Measurements from ENCODE around the gene DEXI. TPM values are rescaled to one million over a fixed set of nuclear protein-coding genes. Genes with fewer than 3 reads are reported as not detected.

Gene DEXI
- total and polyA plus RNA-seq, 2 of the 13 experiments (the other 11 are each of a cell fraction or from before 2014, with no cell fraction given): 51.5 to 70.4 TPM

DNA sequence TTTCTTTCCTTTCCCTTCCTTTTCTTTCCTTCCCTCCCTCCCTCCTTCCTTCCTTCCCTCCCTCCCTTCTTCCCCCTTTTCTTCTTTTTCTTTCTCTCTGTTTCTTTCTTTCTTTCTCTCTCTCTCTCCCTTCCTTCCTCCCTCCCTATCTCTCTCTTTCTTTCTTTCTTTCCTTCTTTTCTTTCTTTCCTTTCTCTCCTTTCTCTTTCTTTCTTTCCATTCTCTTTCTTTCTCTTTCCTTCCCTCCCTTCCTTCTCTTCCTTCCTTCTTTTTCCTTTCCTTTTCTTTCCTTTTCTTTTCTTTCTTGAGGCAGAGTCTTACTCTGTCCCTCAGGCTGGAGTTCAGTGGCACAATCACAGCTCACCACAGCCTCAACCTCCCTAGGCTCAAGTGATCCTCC lies 31.0 kb downstream of the DEXI start:
- Histone ChIP-seq H3K4me1 (ENCODE audit: insufficient read depth, low read length) (peaks cover 8% of the 10 kb centered on the region), H3K9ac (ENCODE audit: insufficient read depth, low read depth, low read length) (no peak overlapping the region), H2AFZ (ENCODE audit: low read length) (no peak overlapping the region), H3K27ac (ENCODE audit: extremely low read length, insufficient read depth, low read length) (no peak overlapping the region), H3K36me3 (replicated peaks in 1 of 2; ENCODE audit: control insufficient read depth in 1 of 2, insufficient read depth in 2 of 2, low read length in 2 of 2) (no peaks in the 10 kb centered on the region), H3K4me2 (ENCODE audit: low read depth, low read length) (no peak overlapping the region), H3K27me3 (ENCODE audit: control insufficient read depth in 1 of 2, insufficient read depth in 2 of 2, low read length in 2 of 2) (peaks cover 0 to 18% of the 10 kb centered on the region in 2 experiments; a peak in 3 of 5 replicates), H3K79me2 (ENCODE audit: insufficient read depth, low read length) (no peaks in the 10 kb centered on the region), H4K20me1 (ENCODE audit: insufficient read depth, low read length) (no peaks in the 10 kb centered on the region), H3K9me3 (ENCODE audit: low read length) (no peaks in the 10 kb centered on the region), H3K4me3 (replicated peaks in 1 of 3; ENCODE audit: insufficient read depth in 1 of 3, low read depth in 2 of 3, low read length in 3 of 3) (no peak overlapping the region)
- no TSS peak for BruUV-seq (replicated peaks)
- no peak for FAIRE-seq
- DNase-seq (ENCODE audit: low spot score): no peak
- no peak for ATAC-seq
- intact Hi-C loops (cut with micrococcal nuclease; ENCODE audit: unreplicated experiment): no loop called here
- in situ Hi-C loops (cut with HindIII; ENCODE audit: extremely low pct_ligation_motif_present, low pct_unique_long_range_greater_than_20kb): no loop called here
- TF ChIP-seq YEATS2 (CRISPR knock-in tag; IDR thresholded peaks at IDR 0.05; ENCODE audit: borderline replicate concordance) (no peak), RAD51 (IDR thresholded peaks at IDR 0.05; ENCODE audit: borderline replicate concordance) (0 out of 2 replicates have a peak, but pooled peaks have one; percentile 21), FOXP1 (IDR thresholded peaks at IDR 0.05) (peak; percentile 8; the same call in 1 of the 2 replicates), FOXP1 (CRISPR knock-in tag; IDR thresholded peaks at IDR 0.05) (no peak), NONO (IDR thresholded peaks at IDR 0.05) (0 out of 2 replicates have a peak, but pooled peaks have one; percentile 67), NONO (CRISPR knock-in tag; conservative IDR thresholded peaks at IDR 0.05) (no peak), ZBTB3 (CRISPR knock-in tag; IDR thresholded peaks at IDR 0.05; ENCODE audit: borderline replicate concordance, low read depth) (no peak)
- ChIA-PET CTCF (ENCODE audit: low intra/inter-chr PET ratio, low total read pairs) (no interaction called here), POLR2A (no interaction called here)

DNA sequence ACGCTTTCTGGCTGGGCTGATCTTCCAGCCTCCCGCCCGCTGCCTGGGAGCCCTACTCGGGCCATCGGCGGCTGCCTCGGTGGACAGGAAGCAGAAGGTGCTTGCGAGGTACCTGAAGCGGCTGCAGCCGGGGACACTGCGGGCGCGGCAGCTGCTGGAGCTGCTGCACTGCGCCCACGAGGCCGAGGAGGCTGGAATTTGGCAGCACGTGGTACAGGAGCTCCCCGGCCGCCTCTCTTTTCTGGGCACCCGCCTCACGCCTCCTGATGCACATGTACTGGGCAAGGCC lies 34.6 kb downstream of the DEXI start:
- Histone ChIP-seq H3K4me1 (ENCODE audit: insufficient read depth, low read length) (no peaks in the 10 kb centered on the region), H3K4me3 (replicated peaks in 1 of 3; ENCODE audit: insufficient read depth in 1 of 3, low read depth in 2 of 3, low read length in 3 of 3) (no peak overlapping the region), H3K27me3 (ENCODE audit: control insufficient read depth in 1 of 2, insufficient read depth in 2 of 2, low read length in 2 of 2) (peaks cover 0 to 20% of the 10 kb centered on the region in 2 experiments; a peak in 3 of 5 replicates), H2AFZ (ENCODE audit: low read length) (no peak overlapping the region), H3K9me3 (ENCODE audit: low read length) (no peaks in the 10 kb centered on the region), H3K9ac (ENCODE audit: insufficient read depth, low read depth, low read length) (no peak overlapping the region), H3K27ac (ENCODE audit: extremely low read length, insufficient read depth, low read length) (no peak overlapping the region), H4K20me1 (ENCODE audit: insufficient read depth, low read length) (no peaks in the 10 kb centered on the region), H3K36me3 (replicated peaks in 1 of 2; ENCODE audit: control insufficient read depth in 1 of 2, insufficient read depth in 2 of 2, low read length in 2 of 2) (no peaks in the 10 kb centered on the region), H3K79me2 (ENCODE audit: insufficient read depth, low read length) (no peaks in the 10 kb centered on the region), H3K4me2 (ENCODE audit: low read depth, low read length) (no peak overlapping the region)
- in situ Hi-C loops (cut with HindIII; ENCODE audit: extremely low pct_ligation_motif_present, low pct_unique_long_range_greater_than_20kb) (no loop called here), intact Hi-C loops (cut with micrococcal nuclease; ENCODE audit: unreplicated experiment) (no loop called here)
- no TSS peak for BruUV-seq (replicated peaks)
- ATAC-seq: no peak; the same call in 2 of the 3 replicates
- DNase-seq (ENCODE audit: low spot score): no peak
- 41% methylated on average over 14 of the region's 21 CpGs for WGBS (ENCODE audit: low lambda C conversion rate)
- ChIA-PET POLR2A (no interaction called here), CTCF (ENCODE audit: low intra/inter-chr PET ratio, low total read pairs) (no interaction called here)
- TF ChIP-seq ETV5 (CRISPR knock-in tag; IDR thresholded peaks at IDR 0.05; ENCODE audit: borderline replicate concordance): no peak
- no peak for TF ChIP-seq NONO (IDR thresholded peaks at IDR 0.05)
- no peak for TF ChIP-seq NONO (CRISPR knock-in tag; conservative IDR thresholded peaks at IDR 0.05)
- no peak for TF ChIP-seq ISX (CRISPR knock-in tag; conservative IDR thresholded peaks at IDR 0.05)
- no peak for TF ChIP-seq ZNF891 (CRISPR knock-in tag; IDR thresholded peaks at IDR 0.05)
- no peak for TF ChIP-seq MYNN (CRISPR knock-in tag; IDR thresholded peaks at IDR 0.05; ENCODE audit: low read depth)
- TF ChIP-seq, protein P1, sequence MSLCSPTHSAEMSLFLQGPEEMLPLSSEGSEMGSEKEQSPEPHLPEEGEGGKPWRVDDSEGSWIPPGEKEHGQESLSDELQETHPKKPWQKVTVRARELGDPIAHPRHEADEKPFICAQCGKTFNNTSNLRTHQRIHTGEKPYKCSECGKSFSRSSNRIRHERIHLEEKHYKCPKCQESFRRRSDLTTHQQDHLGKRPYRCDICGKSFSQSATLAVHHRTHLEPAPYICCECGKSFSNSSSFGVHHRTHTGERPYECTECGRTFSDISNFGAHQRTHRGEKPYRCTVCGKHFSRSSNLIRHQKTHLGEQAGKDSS (CRISPR knock-in tag; IDR thresholded peaks at IDR 0.05; ENCODE audit: borderline replicate concordance, low read depth): no peak
- no peak for TF ChIP-seq CBX5 (CRISPR knock-in tag; IDR thresholded peaks at IDR 0.05; ENCODE audit: borderline replicate concordance)
- TF ChIP-seq ATF7-NPFF (CRISPR knock-in tag; IDR thresholded peaks at IDR 0.05; ENCODE audit: low read depth): no peak
- no peak for TF ChIP-seq SMAD1 (CRISPR knock-in tag; IDR thresholded peaks at IDR 0.05; ENCODE audit: borderline replicate concordance, low read depth)
- TF ChIP-seq NR2F2 (IDR thresholded peaks at IDR 0.05; ENCODE audit: borderline replicate concordance, low read depth): no peak
- TF ChIP-seq ZNF549 (CRISPR knock-in tag; IDR thresholded peaks at IDR 0.05): no peak
- no peak for TF ChIP-seq TEAD2 (CRISPR knock-in tag; IDR thresholded peaks at IDR 0.05)
- no peak for TF ChIP-seq RFX5 (IDR thresholded peaks at IDR 0.05; ENCODE audit: low read depth, low read length)
- FAIRE-seq: no peak
